ENCODE results near the gene RXRB. TPM values are rescaled to one million over a fixed set of nuclear protein-coding genes. Genes with fewer than 3 reads are reported as not detected.

Gene RXRB
- total and polyA plus RNA-seq, 2 of the 8 experiments (the other 6 are each of a cell fraction or from before 2014, with no cell fraction given), result 13.0 to 18.1 TPM

DNA sequence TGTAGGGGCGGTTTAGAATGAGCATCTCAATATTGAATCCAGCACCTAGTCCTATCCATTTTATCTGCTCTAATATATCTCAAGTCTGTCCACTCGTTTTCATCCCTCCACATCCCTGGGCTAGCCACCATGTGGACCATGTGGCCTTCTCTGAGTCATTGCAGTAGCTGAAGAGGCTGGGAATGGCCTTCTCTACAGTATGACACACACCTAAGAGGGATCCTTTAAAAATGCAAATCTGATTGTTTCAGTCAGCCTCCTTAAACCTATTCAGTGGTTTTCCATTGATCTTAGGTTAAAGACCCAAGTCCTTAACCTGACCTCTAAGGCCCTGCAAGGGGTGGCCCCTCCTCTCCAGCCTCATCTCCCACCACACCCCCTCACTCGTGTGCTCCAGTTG, 17.2 kb upstream of the RXRB start:
- Histone ChIP-seq H3K4ac (replicated peaks; ENCODE audit: insufficient read length, low read depth, low read length) (no peak overlapping the region), H3K18ac (ENCODE audit: extremely low read depth, low read length) (no peak overlapping the region), H2BK5ac (ENCODE audit: low read depth, low read length) (no peak overlapping the region), H3K9ac (replicated peaks in 1 of 4; ENCODE audit: extremely low read depth in 1 of 4, low read depth in 3 of 4, low read length in 3 of 4) (no peak overlapping the region), H3K4me1 (replicated peaks in 1 of 4; ENCODE audit: control insufficient read depth in 3 of 4, insufficient read depth in 4 of 4, low read length in 3 of 4) (peaks cover 0 to 7% (median 2%) of the 10 kb centered on the region in 4 experiments; a peak in 5 of 7 replicates), H3K56ac (replicated peaks; ENCODE audit: insufficient read length, low read depth, low read length) (no peak overlapping the region), H2AK5ac (ENCODE audit: low read depth, low read length) (no peak overlapping the region), H2BK20ac (ENCODE audit: low read length) (no peak overlapping the region), H3K23me2 (ENCODE audit: low read depth, low read length) (peaks cover 11% of the 10 kb centered on the region; the same call in 1 of the 2 replicates), H4K91ac (replicated peaks; ENCODE audit: insufficient read length, low read length) (no peak overlapping the region), H3K23ac (ENCODE audit: insufficient read length) (no peak overlapping the region), H3K79me2 (ENCODE audit: control insufficient read depth in 1 of 2, insufficient read depth in 2 of 2, low read length in 2 of 2) (no peaks in the 10 kb centered on the region), H3K4me3 (ENCODE audit: extremely low read depth in 1 of 4, insufficient read depth in 2 of 4, low read depth in 3 of 4, low read length in 4 of 4) (no peak overlapping the region), H2AFZ (ENCODE audit: low read length) (no peak overlapping the region), H3K27ac (ENCODE audit: low read depth, low read length) (no peak overlapping the region), H3K27me3 (replicated peaks in 1 of 4; ENCODE audit: control insufficient read depth in 3 of 4, extremely low read depth in 1 of 4, insufficient read depth in 3 of 4, low read length in 3 of 4) (peaks cover 39 to 75% (median 67%) of the 10 kb centered on the region in 4 experiments), H2BK12ac (ENCODE audit: low read depth, low read length) (no peak overlapping the region), H4K20me1 (replicated peaks in 1 of 2; ENCODE audit: control insufficient read depth in 1 of 2, insufficient read depth in 2 of 2, low read length in 2 of 2) (peaks cover 0 to 6% of the 10 kb centered on the region in 2 experiments), H3K79me1 (ENCODE audit: low read depth, low read length) (no peaks in the 10 kb centered on the region), H4K8ac (ENCODE audit: extremely low read depth, insufficient read depth, low read length) (no peak overlapping the region), H3K4me2 (ENCODE audit: insufficient read depth in 1 of 2, low read depth in 2 of 2, low read length in 2 of 2) (no peak overlapping the region), H3K36me3 (ENCODE audit: control insufficient read depth in 2 of 4, insufficient read depth in 4 of 4, low read length in 3 of 4) (no peaks in the 10 kb centered on the region), H2BK120ac (replicated peaks; ENCODE audit: low read depth, low read length) (no peak overlapping the region), H4K5ac (ENCODE audit: insufficient read length, low read depth, low read length) (no peak overlapping the region), H3K9me3 (ENCODE audit: insufficient read depth in 2 of 2, low read depth in 1 of 2, low read length in 1 of 2) (no peaks in the 10 kb centered on the region), H2BK15ac (ENCODE audit: low read length) (no peak overlapping the region), H3K14ac (ENCODE audit: insufficient read length) (no peak overlapping the region)
- 53% methylated on average over 3 of the region's 3 CpGs; no CpG with 5 or more reads in 1 of the 2 experiments for WGBS, 2 experiments (ENCODE audit: extremely low coverage in 1 of 2, insufficient coverage in 1 of 2, insufficient read length in 1 of 2, insufficient replicate concordance in 2 of 2, low coverage in 1 of 2, low lambda C conversion rate in 2 of 2, missing lambda C conversion rate in 1 of 2)
- FAIRE-seq (no peak), DNase-seq (ENCODE audit: low read depth in 1 of 2, low spot score in 2 of 2) (no peak)
- ChIA-PET CTCF (ENCODE audit: partially characterized antibody) (interaction anchor here (0.8 to 2.1 kb wide), 7 partner anchors 13 to 31 kb away, joined by 3 to 6 read pairs (median 4); no protein-coding TSS in a partner anchor), POLR2A (ENCODE audit: partially characterized antibody) (interaction anchor here (1.2 kb wide), 1 partner anchor 31 kb away, joined by 3 read pairs; no protein-coding TSS in a partner anchor)
- no peak for TF ChIP-seq TBP (IDR thresholded peaks at IDR 0.05; ENCODE audit: low read depth, low read length)
- 0 out of 2 replicates have a peak, but pooled peaks have one; percentile 33 for TF ChIP-seq POLR2AphosphoS5 (IDR thresholded peaks at IDR 0.05; ENCODE audit: low read depth, low read length)

Data from H1 (cell line).